Activated T-helper 1 cell treated with anti-CD3 and anti-CD28 coated beads, Interleukin-12 subunit alpha, Interleukin-12 subunit beta, Interleukin-2, Interleukin-4 antibody, amounts not matched to agents 30 ng/mL and 10 ng/mL and 1 ng/mL, durations not matched to agents 14 hours and 24 hours and 36 hours (primary cell): ENCODE data around the gene MXD4. TPM values are rescaled to one million over a fixed set of nuclear protein-coding genes. Genes with fewer than 3 reads are reported as not detected.

Experiments
- DNase-seq: peaks from one replicate; pipeline ENCODE4 v3.0.0; 2021; ENCODE audit warnings: low spot score
- H3K27ac Mint-ChIP-seq: one replicate; pipeline ENCODE4 v1.8.0; 2021; ENCODE audit warnings: mild to moderate bottlenecking, mixed read lengths
- H3K27me3 Mint-ChIP-seq: one replicate; pipeline ENCODE4 v1.8.0; 2022; ENCODE audit warnings: mild to moderate bottlenecking, moderate library complexity, mixed read lengths; ENCODE audit not compliant: insufficient read depth
- H3K36me3 Mint-ChIP-seq: one replicate; pipeline ENCODE4 v1.8.0; 2021; ENCODE audit warnings: low read depth, mixed read lengths
- H3K4me1 Mint-ChIP-seq: one replicate; pipeline ENCODE4 v1.8.0; 2021; ENCODE audit warnings: low read depth, mixed read lengths
- H3K4me3 Mint-ChIP-seq: one replicate; pipeline ENCODE4 v1.8.0; 2021; ENCODE audit warnings: mild to moderate bottlenecking, moderate library complexity, mixed read lengths
- H3K9me3 Mint-ChIP-seq: one replicate; pipeline ENCODE4 v1.8.0; 2021; ENCODE audit warnings: mixed read lengths
- intact Hi-C: fragments of 100-400 bp; cut with micrococcal nuclease; formaldehyde crosslinking; loops from one replicate; pipeline ENCODE4 v1.15.1; 2024
- total RNA-seq: library from RNA; stranded (reverse); gene quantifications from 2 replicates; pipeline ENCODE4 v1.2.3, GENCODE V29; 2022

Gene MXD4
- 7.9 and 10.1 TPM in 2 replicates for total RNA-seq

DNA sequence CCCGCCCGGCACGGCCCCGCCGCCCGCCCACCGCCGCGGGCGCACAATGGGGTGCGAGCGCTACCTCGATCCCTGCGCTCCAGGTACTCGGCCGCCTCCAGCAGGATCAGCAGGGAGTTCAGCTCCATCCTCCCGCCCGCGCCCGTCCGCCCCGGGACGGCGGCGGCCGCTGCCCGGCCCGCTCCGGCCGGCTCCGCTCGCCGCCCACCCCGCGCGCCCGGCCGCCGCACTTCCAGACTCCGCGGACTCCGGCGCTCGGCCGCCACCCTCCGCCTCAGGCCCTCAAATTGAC, at the start of gene MXD4:
MXD4 (minus strand) TSS at position 257 of the 292 bp plus-strand sequence; CDS start at position 128, 129 bp downstream.
- no peaks in the 10 kb centered on the region for H3K9me3 Mint-ChIP-seq
- H3K4me3 Mint-ChIP-seq: peak within 1 kb of the TSS; percentile 72
- no peaks in the 10 kb centered on the region for H3K4me1 Mint-ChIP-seq
- no peaks in the 10 kb centered on the region for H3K36me3 Mint-ChIP-seq
- H3K27me3 Mint-ChIP-seq: no peaks in the 10 kb centered on the region
- H3K27ac Mint-ChIP-seq: peak within 1 kb of the TSS; percentile 67
- no peak for DNase-seq
- intact Hi-C loops: loop anchor here (1.0 to 10.0 kb wide), 14 partner anchors 19 to 702 kb away; partner anchors contain the start of genes CFAP99, FAM193A, GRK4 and HAUS3

GRCh38 chr4:2306773-2307410, 45.0 kb upstream of the MXD4 start:
- no peak overlapping the region for H3K27ac Mint-ChIP-seq
- H3K27me3 Mint-ChIP-seq: peaks cover 3% of the 10 kb centered on the region
- H3K36me3 Mint-ChIP-seq: peaks cover 3% of the 10 kb centered on the region
- H3K4me3 Mint-ChIP-seq: no peak overlapping the region
- intact Hi-C loops: no loop called here
- no peak for DNase-seq
- peaks cover 10% of the 10 kb centered on the region for H3K9me3 Mint-ChIP-seq
- no peaks in the 10 kb centered on the region for H3K4me1 Mint-ChIP-seq

DNA sequence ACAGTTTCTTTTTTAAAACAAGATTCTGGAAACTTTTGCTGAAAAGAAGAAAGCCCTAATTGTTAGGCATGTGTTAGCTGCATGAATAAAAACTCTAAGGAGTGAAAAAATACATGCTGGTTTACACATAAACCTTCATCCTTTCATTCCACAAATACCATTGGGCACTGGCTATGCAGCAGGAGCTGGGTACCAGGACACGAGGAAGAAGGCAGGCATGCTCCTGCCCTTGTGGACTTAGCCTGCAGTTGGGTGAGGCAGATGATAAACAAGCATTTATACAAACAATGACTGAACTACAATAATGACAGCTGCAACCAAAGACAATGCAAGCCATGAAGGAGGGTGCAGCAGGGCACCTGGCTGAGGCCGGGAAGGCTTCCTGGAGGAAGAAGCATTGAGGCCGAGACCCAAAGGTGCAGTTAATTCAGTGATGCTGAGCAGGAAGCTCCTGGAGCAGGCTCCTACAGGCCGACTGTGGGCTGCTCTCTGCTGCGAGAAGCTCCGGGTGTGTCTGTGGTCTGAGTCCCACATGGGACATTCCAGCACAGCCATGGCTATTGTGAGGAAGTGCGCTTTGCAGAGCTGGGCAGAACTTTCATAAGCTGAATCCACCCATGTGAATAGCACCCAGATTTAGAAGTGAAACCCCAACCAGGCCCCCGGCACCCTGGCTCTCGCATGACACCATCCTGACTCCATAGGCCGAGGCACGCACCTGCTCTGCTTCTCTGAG, 44.0 kb upstream of the MXD4 start:
- Mint-ChIP-seq H3K9me3 (peaks cover 10% of the 10 kb centered on the region), H3K27me3 (peaks cover 3% of the 10 kb centered on the region), H3K4me3 (no peak overlapping the region), H3K4me1 (no peaks in the 10 kb centered on the region), H3K36me3 (peaks cover 3% of the 10 kb centered on the region), H3K27ac (no peak overlapping the region)
- intact Hi-C loops: no loop called here
- no peak for DNase-seq

DNA sequence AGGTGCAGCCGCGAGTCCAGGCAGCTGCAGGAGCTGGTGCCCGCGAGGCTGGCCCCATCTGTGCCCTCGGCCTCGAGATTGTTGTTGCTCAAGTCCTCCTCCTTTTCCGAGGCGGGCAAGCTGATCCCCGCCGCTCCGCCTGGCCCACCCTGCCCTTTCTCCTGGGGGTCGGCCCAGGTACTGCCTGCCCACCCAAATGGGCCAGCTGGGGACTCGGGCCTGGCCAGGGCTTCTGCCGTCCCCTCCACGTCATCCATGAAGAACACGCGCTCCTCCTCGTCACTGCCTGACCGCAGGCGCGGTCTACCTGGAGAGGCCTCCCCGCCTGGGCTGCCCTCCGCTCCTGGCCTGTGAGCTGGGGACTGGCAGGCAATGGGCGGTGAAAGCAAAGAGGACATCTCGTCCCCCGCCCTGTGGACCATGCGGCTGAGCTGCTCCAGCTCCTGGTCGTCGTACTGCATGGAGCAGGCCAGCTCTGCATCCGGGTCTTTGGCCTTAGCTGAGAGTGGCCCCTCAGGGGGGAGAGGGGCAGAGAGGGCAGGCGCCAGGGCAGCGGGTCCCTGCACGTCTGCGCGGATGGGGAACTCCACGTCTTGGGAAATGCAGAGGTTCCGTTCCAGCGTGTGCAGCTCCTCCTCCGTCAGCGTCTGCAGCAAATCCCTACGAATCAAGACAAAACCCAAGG, 43.1 kb upstream of the MXD4 start:
- Mint-ChIP-seq H3K27me3 (peaks cover 3% of the 10 kb centered on the region), H3K9me3 (peaks cover 10% of the 10 kb centered on the region), H3K4me3 (no peak overlapping the region), H3K27ac (no peak overlapping the region), H3K4me1 (no peaks in the 10 kb centered on the region), H3K36me3 (peaks cover 3% of the 10 kb centered on the region)
- intact Hi-C loops: no loop called here
- DNase-seq: no peak

DNA sequence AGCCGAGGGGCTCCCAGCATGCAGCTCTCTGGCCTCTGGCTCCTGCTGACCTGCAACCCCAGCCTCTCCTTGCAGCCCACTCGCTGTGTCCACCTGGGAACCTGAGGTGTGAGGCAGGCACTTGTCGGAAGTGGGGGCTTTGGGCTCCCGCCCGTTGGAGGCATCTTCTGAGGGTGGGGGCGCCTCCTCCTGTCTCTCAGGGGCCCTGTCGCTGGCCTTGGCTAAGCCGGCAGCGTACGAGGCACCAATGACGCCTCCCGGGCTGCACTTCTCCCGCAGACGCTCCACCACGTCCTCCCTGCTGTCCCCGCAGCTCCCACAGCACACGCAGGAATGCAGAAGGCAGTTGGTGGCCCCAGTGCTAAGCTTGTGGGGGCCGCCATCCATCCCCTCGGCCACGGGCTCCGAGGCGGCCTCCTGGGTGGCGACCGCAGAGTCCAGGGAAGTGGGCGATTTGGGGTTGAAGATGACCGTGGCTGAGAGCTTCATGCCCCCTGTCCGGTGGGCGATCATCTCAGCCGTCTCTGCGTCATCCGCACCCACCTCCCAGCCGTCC, 42.5 kb upstream of the MXD4 start:
- DNase-seq: no peak
- Mint-ChIP-seq H3K27ac (no peak overlapping the region), H3K4me3 (no peak overlapping the region), H3K27me3 (peaks cover 2% of the 10 kb centered on the region), H3K36me3 (peaks cover 3% of the 10 kb centered on the region), H3K9me3 (peaks cover 9% of the 10 kb centered on the region), H3K4me1 (no peaks in the 10 kb centered on the region)
- intact Hi-C loops: no loop called here

DNA sequence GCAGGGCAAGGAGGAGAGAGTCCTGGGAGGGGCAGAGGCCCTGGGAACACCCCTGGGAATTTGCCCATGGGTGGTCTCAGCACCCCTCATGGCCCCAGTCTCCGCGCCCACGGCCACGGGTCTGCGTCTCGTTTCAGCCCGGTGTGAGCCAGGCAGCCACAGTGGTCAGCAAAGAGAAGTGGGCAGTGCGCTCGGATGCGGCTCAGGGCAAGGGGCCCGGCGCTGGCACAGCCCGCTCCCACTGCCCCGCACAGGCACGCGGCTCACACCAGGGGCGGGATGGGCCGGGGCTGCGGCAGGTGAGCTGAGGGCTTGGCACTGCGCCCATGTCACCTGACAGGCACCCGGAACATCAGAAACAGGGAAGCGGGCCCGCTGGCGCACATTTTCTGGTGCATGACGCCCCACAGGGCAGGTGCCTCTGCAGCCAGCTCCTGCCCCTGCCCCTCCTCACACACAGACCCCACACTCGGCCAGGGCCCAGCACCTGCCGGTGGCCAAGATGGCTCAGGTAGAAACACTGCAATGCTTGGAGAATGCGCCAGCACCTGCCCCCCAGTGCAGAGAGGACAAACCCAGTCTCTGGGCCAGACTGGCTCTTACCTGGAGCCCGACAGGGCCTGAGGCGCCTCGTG, 41.9 kb upstream of the MXD4 start:
- intact Hi-C loops: no loop called here
- H3K27ac Mint-ChIP-seq: no peak overlapping the region
- H3K4me3 Mint-ChIP-seq: no peak overlapping the region
- peaks cover 6% of the 10 kb centered on the region for H3K9me3 Mint-ChIP-seq
- DNase-seq: no peak
- H3K4me1 Mint-ChIP-seq: no peaks in the 10 kb centered on the region
- peaks cover 2% of the 10 kb centered on the region for H3K27me3 Mint-ChIP-seq
- peaks cover 6% of the 10 kb centered on the region for H3K36me3 Mint-ChIP-seq

DNA sequence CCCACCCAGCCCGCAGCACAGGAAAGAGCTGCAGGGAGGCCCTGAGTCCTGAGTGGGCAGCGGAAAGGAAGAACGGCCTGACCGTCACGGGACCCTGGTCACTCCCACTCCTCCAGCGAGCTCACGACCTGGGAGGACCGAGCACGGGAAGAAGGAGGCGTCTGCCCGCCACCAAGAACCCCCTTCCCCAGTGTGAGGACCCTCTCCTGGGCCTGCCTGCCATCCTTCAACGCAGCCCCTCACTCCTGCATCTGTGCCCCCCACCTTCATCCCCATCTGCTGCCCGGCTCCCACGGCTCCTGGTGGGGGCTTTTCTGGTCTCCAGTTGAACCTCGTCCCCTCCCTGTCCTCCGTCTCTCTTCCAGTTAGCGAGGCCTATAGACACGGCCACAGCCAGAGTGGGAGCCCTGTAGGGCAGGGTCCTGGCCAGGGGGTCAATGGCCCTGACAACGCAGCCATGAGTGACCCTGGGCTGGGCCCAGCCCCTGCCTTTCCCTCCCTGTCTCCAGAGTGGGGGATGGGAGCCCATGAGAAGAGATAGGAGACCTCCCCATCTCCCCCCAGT, 41.3 kb upstream of the MXD4 start:
- no peaks in the 10 kb centered on the region for H3K4me1 Mint-ChIP-seq
- H3K27me3 Mint-ChIP-seq: no peaks in the 10 kb centered on the region
- intact Hi-C loops: no loop called here
- DNase-seq: no peak
- H3K4me3 Mint-ChIP-seq: no peak overlapping the region
- H3K36me3 Mint-ChIP-seq: peaks cover 6% of the 10 kb centered on the region
- H3K9me3 Mint-ChIP-seq: peaks cover 5% of the 10 kb centered on the region
- H3K27ac Mint-ChIP-seq: no peak overlapping the region

- Mint-ChIP-seq H3K27me3 (peaks cover 2% of the 10 kb centered on the region), H3K36me3 (peaks cover 4% of the 10 kb centered on the region), H3K9me3 (no peaks in the 10 kb centered on the region), H3K4me1 (peaks cover 5% of the 10 kb centered on the region), H3K27ac (no peak overlapping the region), H3K4me3 (no peak overlapping the region)
- DNase-seq: no peak
- intact Hi-C loops: no loop called here
These were observed 40.6 kb upstream of the MXD4 start for GRCh38 chr4:2302387-2303119.

GRCh38 chr4:2301806-2302205, 39.9 kb upstream of the MXD4 start:
- no peak for DNase-seq
- Mint-ChIP-seq H3K4me3 (no peak overlapping the region), H3K36me3 (peaks cover 6% of the 10 kb centered on the region), H3K9me3 (no peaks in the 10 kb centered on the region), H3K27me3 (peaks cover 2% of the 10 kb centered on the region), H3K4me1 (peaks cover 7% of the 10 kb centered on the region), H3K27ac (no peak overlapping the region)
- intact Hi-C loops: no loop called here

DNA sequence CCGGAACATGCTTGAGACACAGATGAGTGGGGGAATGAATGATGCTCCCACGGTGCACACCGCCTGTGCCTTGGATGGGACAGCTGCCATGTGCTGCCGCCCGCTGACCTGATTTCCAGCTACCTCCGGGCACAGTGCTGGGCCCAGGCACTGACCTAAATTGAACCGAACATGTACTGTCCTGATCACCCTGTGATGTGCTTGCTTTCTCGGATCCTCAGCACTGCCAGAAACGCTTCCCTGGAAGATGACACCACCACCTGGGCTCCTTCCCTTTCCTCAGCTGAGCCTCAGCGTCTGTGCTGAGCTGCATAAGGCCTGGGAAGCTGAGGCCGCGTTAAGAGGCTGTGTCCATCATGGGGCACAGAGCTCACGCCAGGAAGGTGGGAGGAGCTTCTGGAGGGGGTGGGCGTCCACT, 39.3 kb upstream of the MXD4 start:
- peaks cover 2% of the 10 kb centered on the region for H3K27me3 Mint-ChIP-seq
- intact Hi-C loops: no loop called here
- H3K4me1 Mint-ChIP-seq: peaks cover 7% of the 10 kb centered on the region
- DNase-seq: no peak
- H3K4me3 Mint-ChIP-seq: no peak overlapping the region
- peaks cover 6% of the 10 kb centered on the region for H3K36me3 Mint-ChIP-seq
- no peak overlapping the region for H3K27ac Mint-ChIP-seq
- H3K9me3 Mint-ChIP-seq: no peaks in the 10 kb centered on the region

DNA sequence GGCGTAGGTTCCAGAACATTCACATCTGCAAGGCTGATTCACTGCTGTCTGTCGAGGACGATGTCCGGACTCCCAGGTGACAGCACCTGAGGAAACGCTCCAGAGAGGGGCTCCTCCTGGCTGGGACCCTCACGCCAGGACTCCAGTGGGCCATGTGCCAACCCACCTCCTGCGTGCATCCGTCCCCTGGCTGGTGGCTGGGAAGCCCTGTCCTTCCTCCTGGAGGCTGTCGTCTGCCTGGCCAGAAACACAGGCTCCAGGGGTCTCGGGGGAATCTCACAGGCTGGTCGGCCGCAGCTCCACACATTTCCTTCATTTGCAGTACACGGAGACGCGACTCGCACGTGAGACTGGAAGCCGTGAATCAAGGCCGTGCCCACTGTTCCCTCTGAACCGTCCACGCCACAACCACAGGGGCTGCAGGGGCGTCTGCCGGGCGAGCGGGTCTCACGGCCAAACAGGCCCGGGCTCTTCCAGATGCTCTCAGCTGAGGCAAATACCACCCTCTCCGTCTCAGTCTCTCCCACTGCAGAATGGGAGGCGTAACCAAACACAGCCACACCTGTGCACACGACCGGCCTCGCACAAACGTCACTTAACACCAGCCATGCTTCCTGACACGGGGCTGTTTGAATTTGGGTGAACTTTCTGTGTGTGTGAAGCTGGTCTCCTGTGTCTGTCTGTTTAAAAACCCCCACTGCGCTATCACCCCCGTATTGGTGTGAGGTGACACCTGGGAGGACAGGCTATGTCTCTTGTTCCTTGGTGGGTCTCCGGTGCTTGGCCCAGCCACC, 38.7 kb upstream of the MXD4 start:
- Mint-ChIP-seq H3K9me3 (no peaks in the 10 kb centered on the region), H3K27me3 (peaks cover 2% of the 10 kb centered on the region), H3K4me3 (no peak overlapping the region), H3K36me3 (peaks cover 6% of the 10 kb centered on the region), H3K4me1 (peaks cover 7% of the 10 kb centered on the region), H3K27ac (no peak overlapping the region)
- intact Hi-C loops: no loop called here
- DNase-seq: no peak
